OCI-LY1 (cell line): ENCODE results near the gene USP54.

Experiments
- H2AFZ ChIP-seq: fragments of 200-600 bp; sonication (generic), shearing (Covaris generic); 2 replicates; pipeline ENCODE4 v1.6.0; 2014; ENCODE audit warnings: antibody characterized with exemption, mild to moderate bottlenecking, low read length
- H3F3A ChIP-seq: fragments of 200-600 bp; sonication (generic), shearing (Covaris generic); 2 replicates; pipeline ENCODE4 v1.6.0; 2014; ENCODE audit warnings: mild to moderate bottlenecking, antibody characterized with exemption, low read length, moderate library complexity; ENCODE audit not compliant: insufficient read depth
- H3K27ac ChIP-seq: fragments of 200-600 bp; sonication (generic); 2 replicates; pipeline ENCODE4 v1.5.1; 2014; ENCODE audit warnings: low read length, mixed run types, mild to moderate bottlenecking, low read depth; ENCODE audit not compliant: poor library complexity, severe bottlenecking
- H3K27me3 ChIP-seq: fragments of 200-600 bp; sonication (generic); 2 replicates; pipeline ENCODE4 v1.6.0; 2014; ENCODE audit warnings: antibody characterized with exemption, mild to moderate bottlenecking, low read length, moderate library complexity; ENCODE audit not compliant: insufficient read depth
- H3K36me3 ChIP-seq: fragments of 200-600 bp; sonication (generic); 2 replicates; pipeline ENCODE4 v1.6.1; 2014; ENCODE audit warnings: mild to moderate bottlenecking, antibody characterized with exemption, low read length, moderate library complexity, mixed read lengths; ENCODE audit not compliant: insufficient read depth
- H3K4me1 ChIP-seq: fragments of 200-600 bp; sonication (generic); 2 replicates; pipeline ENCODE4 v1.5.1; 2014; ENCODE audit warnings: mild to moderate bottlenecking, low read length, moderate library complexity; ENCODE audit not compliant: insufficient read depth, severe bottlenecking
- H3K4me2 ChIP-seq: fragments of 200-600 bp; sonication (generic), shearing (Covaris generic); 2 replicates; pipeline ENCODE4 v1.6.1; 2014; ENCODE audit warnings: low read length
- H3K4me3 ChIP-seq: fragments of 200-600 bp; sonication (generic); 2 replicates; pipeline ENCODE4 v1.5.1; 2014; ENCODE audit warnings: low read length, low read depth, mild to moderate bottlenecking, mixed read lengths; ENCODE audit not compliant: poor library complexity, severe bottlenecking
- H3K79me2 ChIP-seq: fragments of 200-600 bp; shearing (Covaris generic); 2 replicates; pipeline ENCODE4 v1.6.1; 2016; ENCODE audit warnings: mixed run types, low read length, mixed read lengths; ENCODE audit not compliant: insufficient read depth
- H3K9ac ChIP-seq: fragments of 200-600 bp; sonication (generic), shearing (Covaris generic); 2 replicates; pipeline ENCODE4 v1.6.1; 2014; ENCODE audit warnings: mild to moderate bottlenecking, low read length, mixed read lengths
- H3K9me2 ChIP-seq: fragments of 200-600 bp; sonication (generic), shearing (Covaris generic); 2 replicates; pipeline ENCODE4 v1.6.1; 2014; ENCODE audit warnings: low read depth, mild to moderate bottlenecking, low read length, mixed read lengths
- H3K9me3 ChIP-seq: fragments of 200-600 bp; shearing (Covaris generic); 2 replicates; pipeline ENCODE4 v1.6.1; 2014; ENCODE audit warnings: low read length, mixed read lengths
- H4K20me1 ChIP-seq: fragments of 200-600 bp; sonication (generic), shearing (Covaris generic); 2 replicates; pipeline ENCODE4 v1.6.0; 2016; ENCODE audit warnings: mild to moderate bottlenecking, low read length; ENCODE audit not compliant: insufficient read depth
- EZH2 ChIP-seq: fragments of 200-600 bp; sonication (generic), shearing (Covaris generic); IDR thresholded peaks from 2 replicates; pipeline ENCODE4 v1.8.0; 2017; ENCODE audit warnings: borderline replicate concordance, mixed run types, mild to moderate bottlenecking, antibody characterized with exemption, low read length, moderate library complexity, mixed read lengths
- TF ChIP-seq, protein P1 (sequence below): fragments of 200-600 bp; sonication (generic), shearing (Covaris generic); IDR thresholded peaks from 2 replicates; pipeline ENCODE4 v1.5.1; 2017; ENCODE audit warnings: mild to moderate bottlenecking, antibody characterized with exemption, low read length, moderate library complexity, mixed read lengths

Gene USP54

DNA sequence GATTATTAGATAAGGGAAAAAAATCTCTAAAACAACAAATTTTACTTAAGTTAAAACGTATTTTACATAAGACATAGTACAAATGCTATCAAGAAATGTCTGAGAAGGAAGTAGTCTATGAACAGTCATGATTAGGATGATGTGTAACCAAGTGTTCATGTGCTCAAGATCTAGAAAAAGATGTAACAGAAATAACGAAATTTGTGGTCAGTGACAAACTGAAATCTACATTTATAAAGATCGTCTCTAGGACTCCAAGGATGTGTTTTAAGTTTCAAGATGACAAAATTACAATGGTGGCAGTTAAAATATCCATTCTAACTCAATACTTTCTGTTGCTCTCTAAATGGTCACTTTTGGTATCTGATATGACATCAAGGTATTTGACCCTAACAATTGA lies 112.5 kb downstream of the USP54 start:
- H3K27ac ChIP-seq, result no peak overlapping the region
- TF ChIP-seq, protein P1, sequence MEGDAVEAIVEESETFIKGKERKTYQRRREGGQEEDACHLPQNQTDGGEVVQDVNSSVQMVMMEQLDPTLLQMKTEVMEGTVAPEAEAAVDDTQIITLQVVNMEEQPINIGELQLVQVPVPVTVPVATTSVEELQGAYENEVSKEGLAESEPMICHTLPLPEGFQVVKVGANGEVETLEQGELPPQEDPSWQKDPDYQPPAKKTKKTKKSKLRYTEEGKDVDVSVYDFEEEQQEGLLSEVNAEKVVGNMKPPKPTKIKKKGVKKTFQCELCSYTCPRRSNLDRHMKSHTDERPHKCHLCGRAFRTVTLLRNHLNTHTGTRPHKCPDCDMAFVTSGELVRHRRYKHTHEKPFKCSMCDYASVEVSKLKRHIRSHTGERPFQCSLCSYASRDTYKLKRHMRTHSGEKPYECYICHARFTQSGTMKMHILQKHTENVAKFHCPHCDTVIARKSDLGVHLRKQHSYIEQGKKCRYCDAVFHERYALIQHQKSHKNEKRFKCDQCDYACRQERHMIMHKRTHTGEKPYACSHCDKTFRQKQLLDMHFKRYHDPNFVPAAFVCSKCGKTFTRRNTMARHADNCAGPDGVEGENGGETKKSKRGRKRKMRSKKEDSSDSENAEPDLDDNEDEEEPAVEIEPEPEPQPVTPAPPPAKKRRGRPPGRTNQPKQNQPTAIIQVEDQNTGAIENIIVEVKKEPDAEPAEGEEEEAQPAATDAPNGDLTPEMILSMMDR, result no peak
- TF ChIP-seq EZH2, result no peak

DNA sequence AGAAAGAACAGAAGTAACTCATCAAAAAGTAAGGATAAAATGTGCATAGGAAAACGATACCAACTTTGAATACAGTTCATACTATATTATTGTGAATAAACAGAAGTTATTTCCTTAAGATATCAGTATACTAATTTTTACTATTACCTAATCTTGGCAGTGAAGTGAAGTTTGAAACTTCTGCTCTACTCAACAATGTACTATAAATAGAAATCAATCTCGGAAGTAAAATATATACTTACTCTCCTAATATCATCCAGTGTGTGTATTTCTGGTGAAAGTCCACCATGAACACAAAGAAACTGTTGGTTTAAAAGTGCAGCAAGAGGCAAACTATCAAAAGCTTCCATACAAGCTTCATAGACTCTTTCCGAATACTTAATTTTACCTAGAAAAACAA lies 119.9 kb downstream of the USP54 start:
- Histone ChIP-seq H3K27me3 (no peaks in the 10 kb centered on the region), H3K9ac (no peak overlapping the region), H4K20me1 (no peaks in the 10 kb centered on the region), H2AFZ (no peak overlapping the region), H3K4me3 (no peak overlapping the region), H3K4me2 (no peak overlapping the region), H3K9me3 (no peaks in the 10 kb centered on the region), H3K9me2 (no peaks in the 10 kb centered on the region), H3K36me3 (peaks cover 73% of the 10 kb centered on the region), H3K27ac (no peak overlapping the region), H3K4me1 (no peaks in the 10 kb centered on the region), H3F3A (no peaks in the 10 kb centered on the region), H3K79me2 (no peaks in the 10 kb centered on the region)
- TF ChIP-seq, protein P1, result no peak
- no peak for TF ChIP-seq EZH2

More for the DNA sequence above, 112.5 kb downstream of the USP54 start:
- H2AFZ ChIP-seq, result no peak overlapping the region
- no peaks in the 10 kb centered on the region for H3K27me3 ChIP-seq
- H3K4me1 ChIP-seq, result no peaks in the 10 kb centered on the region
- no peaks in the 10 kb centered on the region for H3K9me2 ChIP-seq
- no peak overlapping the region for H3K4me2 ChIP-seq
- H3K4me3 ChIP-seq, result no peak overlapping the region
- no peak overlapping the region for H3K9ac ChIP-seq
- no peaks in the 10 kb centered on the region for H3F3A ChIP-seq
- H3K79me2 ChIP-seq, result peaks cover 7% of the 10 kb centered on the region
- no peaks in the 10 kb centered on the region for H4K20me1 ChIP-seq
- peaks cover 53% of the 10 kb centered on the region for H3K36me3 ChIP-seq
- H3K9me3 ChIP-seq, result no peaks in the 10 kb centered on the region

DNA sequence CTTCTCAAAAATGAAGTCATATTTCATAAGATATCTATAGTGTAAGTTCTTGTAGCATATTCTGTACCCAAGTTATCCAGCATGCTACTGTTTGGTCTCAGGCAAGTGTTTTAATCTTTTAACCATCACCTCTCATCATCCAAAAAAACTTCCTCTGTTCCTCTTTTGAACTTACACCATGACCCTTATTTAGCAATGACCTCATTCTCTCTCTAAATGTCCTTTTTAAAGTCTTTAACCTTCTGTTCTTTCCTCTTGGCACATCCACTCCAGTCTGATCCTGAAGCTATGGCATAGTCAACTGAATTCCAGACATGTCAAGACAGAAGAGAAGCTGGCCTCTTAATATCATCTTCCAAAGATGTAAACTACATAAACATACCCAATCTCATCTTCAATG lies 121.6 kb downstream of the USP54 start:
- no peak for TF ChIP-seq EZH2
- TF ChIP-seq, protein P1, result no peak
- no peaks in the 10 kb centered on the region for H3K79me2 ChIP-seq
- no peaks in the 10 kb centered on the region for H3F3A ChIP-seq
- H3K27ac ChIP-seq, result no peak overlapping the region
- no peaks in the 10 kb centered on the region for H3K9me2 ChIP-seq
- H3K27me3 ChIP-seq, result no peaks in the 10 kb centered on the region
- H3K4me2 ChIP-seq, result no peak overlapping the region
- peaks cover 74% of the 10 kb centered on the region for H3K36me3 ChIP-seq
- H3K9me3 ChIP-seq, result no peaks in the 10 kb centered on the region
- no peak overlapping the region for H3K9ac ChIP-seq
- H3K4me3 ChIP-seq, result no peak overlapping the region
- no peaks in the 10 kb centered on the region for H3K4me1 ChIP-seq
- no peak overlapping the region for H2AFZ ChIP-seq
- no peaks in the 10 kb centered on the region for H4K20me1 ChIP-seq
